GM23338 (cell line): ENCODE measurements around the gene PREP. TPM values are rescaled to one million over a fixed set of nuclear protein-coding genes. Genes with fewer than 3 reads are reported as not detected.

Experiments used
- ATAC-seq: fragments of 200-7000 bp; cut with Tn5 transposase; 3 replicates; pipeline ENCODE4 v1.9.1; 2020
- DNase-seq: peaks from one replicate; pipeline ENCODE4 v3.0.0-alpha.2; 2015; ENCODE audit warnings: low spot score
- H2AFZ ChIP-seq: fragments of 200-600 bp; sonication (generic); 2 replicates; pipeline ENCODE4 v1.8.0; 2016; ENCODE audit warnings: antibody characterized with exemption, mild to moderate bottlenecking, moderate library complexity
- H3F3A ChIP-seq: fragments of 200-600 bp; sonication (generic); replicated peaks from 2 replicates; pipeline ENCODE4 v1.8.0; 2017; ENCODE audit warnings: antibody characterized with exemption, mixed run types, low read depth
- H3K27ac ChIP-seq: fragments of 200-600 bp; sonication (generic); 2 replicates; pipeline ENCODE4 v1.6.1; 2016; ENCODE audit warnings: low read depth
- H3K27me3 ChIP-seq: fragments of 200-600 bp; sonication (generic); 2 replicates; pipeline ENCODE4 v1.8.0; 2016; ENCODE audit warnings: mild to moderate bottlenecking, mixed run types, moderate library complexity; ENCODE audit not compliant: insufficient read depth
- H3K36me3 ChIP-seq: fragments of 200-600 bp; sonication (generic); 2 replicates; pipeline ENCODE4 v1.8.0; 2016; ENCODE audit warnings: mild to moderate bottlenecking; ENCODE audit not compliant: insufficient read depth
- H3K4me1 ChIP-seq: fragments of 200-600 bp; sonication (generic); 2 replicates; pipeline ENCODE4 v1.8.0; 2016; ENCODE audit warnings: mild to moderate bottlenecking, moderate library complexity; ENCODE audit not compliant: insufficient read depth
- H3K4me2 ChIP-seq: fragments of 200-600 bp; sonication (generic); 2 replicates; pipeline ENCODE4 v1.7.1; 2017; ENCODE audit warnings: mixed run types
- H3K4me3 ChIP-seq: fragments of 200-600 bp; sonication (generic); 2 replicates; pipeline ENCODE4 v1.6.1; 2016; ENCODE audit warnings: mixed run types
- H3K79me2 ChIP-seq: fragments of 200-600 bp; sonication (generic); replicated peaks from 2 replicates; pipeline ENCODE4 v1.8.0; 2017; ENCODE audit warnings: mild to moderate bottlenecking; ENCODE audit not compliant: insufficient read depth
- H3K9me2 ChIP-seq: fragments of 200-600 bp; sonication (generic); 2 replicates; pipeline ENCODE4 v1.8.0; 2017; ENCODE audit not compliant: insufficient read depth
- H4K20me1 ChIP-seq: fragments of 200-600 bp; sonication (generic); replicated peaks from 2 replicates; pipeline ENCODE4 v1.8.0; 2017; ENCODE audit warnings: mild to moderate bottlenecking; ENCODE audit not compliant: insufficient read depth
- H3K27ac Mint-ChIP-seq: 2 replicates; pipeline ENCODE4 v1.8.0; 2020; ENCODE audit warnings: inconsistent platforms, mild to moderate bottlenecking, moderate library complexity, mixed read lengths
- H3K27me3 Mint-ChIP-seq: 3 replicates; pipeline ENCODE4 v1.8.0; 2022; ENCODE audit warnings: low read depth, mild to moderate bottlenecking, moderate library complexity, mixed read lengths, inconsistent platforms; ENCODE audit not compliant: insufficient read depth, poor library complexity
- H3K36me3 Mint-ChIP-seq: 3 replicates; pipeline ENCODE4 v1.8.0; 2021; ENCODE audit warnings: low read depth, mild to moderate bottlenecking, inconsistent platforms, moderate library complexity, mixed read lengths
- H3K4me1 Mint-ChIP-seq: 3 replicates; pipeline ENCODE4 v1.8.0; 2020; ENCODE audit warnings: mild to moderate bottlenecking, inconsistent platforms, mixed read lengths
- H3K4me3 Mint-ChIP-seq: 3 replicates; pipeline ENCODE4 v1.8.0; 2021; ENCODE audit warnings: moderate library complexity, mild to moderate bottlenecking, inconsistent platforms, mixed read lengths
- H3K9me3 Mint-ChIP-seq: 3 replicates; pipeline ENCODE4 v1.8.0; 2020; ENCODE audit warnings: moderate library complexity, mild to moderate bottlenecking, inconsistent platforms, mixed read lengths
- EZH2 ChIP-seq: fragments of 200-600 bp; sonication (generic); IDR thresholded peaks from one replicate; pipeline ENCODE4 v1.8.0; 2017; ENCODE audit warnings: antibody characterized with exemption, mild to moderate bottlenecking, low read depth; ENCODE audit not compliant: unreplicated experiment
- EZH2phosphoT487 ChIP-seq: fragments of 200-600 bp; sonication (generic); IDR thresholded peaks from one replicate; pipeline ENCODE4 v1.8.1; 2018; ENCODE audit warnings: antibody characterized with exemption; ENCODE audit not compliant: unreplicated experiment
- JUNB ChIP-seq: IDR thresholded peaks from one replicate; pipeline ENCODE4 v1.6.1; 2016; ENCODE audit warnings: antibody characterized with exemption; ENCODE audit not compliant: unreplicated experiment
- POLR2AphosphoS5 ChIP-seq: IDR thresholded peaks from 2 replicates; pipeline ENCODE4 v1.6.1; 2016; ENCODE audit warnings: antibody characterized with exemption, low read depth
- STAT1 ChIP-seq: IDR thresholded peaks from one replicate; pipeline ENCODE4 v1.6.1; 2016; ENCODE audit warnings: antibody characterized with exemption; ENCODE audit not compliant: unreplicated experiment
- ZNF114 ChIP-seq: fragments of 250-450 bp; sonication (Bioruptor Pico); IDR thresholded peaks from 2 replicates; pipeline ENCODE4 v1.5.0; 2020; ENCODE audit warnings: mild to moderate bottlenecking, moderate library complexity
- ZNF331 ChIP-seq: fragments of 250-450 bp; sonication (Bioruptor Pico); IDR thresholded peaks from 2 replicates; pipeline ENCODE4 v1.5.0; 2020; ENCODE audit warnings: low read depth, mild to moderate bottlenecking, moderate library complexity
- polyA plus RNA-seq: library from polyadenylated mRNA; unstranded; fragments of >200 nt; fragmentation: Nextera tagmentation; extraction: Ambion mirVana; gene quantifications from 2 replicates; pipeline ENCODE4 v1.2.1, GENCODE V29; 2016
- total RNA-seq: library from RNA; depleted of rRNA; stranded (reverse); fragments of >200 nt; shearing (Covaris generic); gene quantifications from 2 replicates; pipeline ENCODE4 v1.2.3, GENCODE V29; 2014
- TF ChIP-seq, protein P1 (sequence below): fragments of 250-450 bp; sonication (Bioruptor Pico); IDR thresholded peaks from 2 replicates; pipeline ENCODE4 v1.5.0; 2020; ENCODE audit warnings: mild to moderate bottlenecking, moderate library complexity
- TF ChIP-seq, protein P2 (sequence below), 2 experiments: fragments of 200-600 bp in 1 of 2; sonication (generic) in 1 of 2; conservative IDR thresholded peaks; 2 replicates each; pipeline versions ENCODE4 v1.5.1 to v1.6.1; 2016 to 2017; ENCODE audit warnings: antibody characterized with exemption in 2 of 2, low read depth in 2 of 2, mild to moderate bottlenecking in 2 of 2, moderate library complexity in 1 of 2

PREP gene
- total and polyA plus RNA-seq, 2 experiments from 2014 or later = 28.5 to 52.7 TPM

DNA sequence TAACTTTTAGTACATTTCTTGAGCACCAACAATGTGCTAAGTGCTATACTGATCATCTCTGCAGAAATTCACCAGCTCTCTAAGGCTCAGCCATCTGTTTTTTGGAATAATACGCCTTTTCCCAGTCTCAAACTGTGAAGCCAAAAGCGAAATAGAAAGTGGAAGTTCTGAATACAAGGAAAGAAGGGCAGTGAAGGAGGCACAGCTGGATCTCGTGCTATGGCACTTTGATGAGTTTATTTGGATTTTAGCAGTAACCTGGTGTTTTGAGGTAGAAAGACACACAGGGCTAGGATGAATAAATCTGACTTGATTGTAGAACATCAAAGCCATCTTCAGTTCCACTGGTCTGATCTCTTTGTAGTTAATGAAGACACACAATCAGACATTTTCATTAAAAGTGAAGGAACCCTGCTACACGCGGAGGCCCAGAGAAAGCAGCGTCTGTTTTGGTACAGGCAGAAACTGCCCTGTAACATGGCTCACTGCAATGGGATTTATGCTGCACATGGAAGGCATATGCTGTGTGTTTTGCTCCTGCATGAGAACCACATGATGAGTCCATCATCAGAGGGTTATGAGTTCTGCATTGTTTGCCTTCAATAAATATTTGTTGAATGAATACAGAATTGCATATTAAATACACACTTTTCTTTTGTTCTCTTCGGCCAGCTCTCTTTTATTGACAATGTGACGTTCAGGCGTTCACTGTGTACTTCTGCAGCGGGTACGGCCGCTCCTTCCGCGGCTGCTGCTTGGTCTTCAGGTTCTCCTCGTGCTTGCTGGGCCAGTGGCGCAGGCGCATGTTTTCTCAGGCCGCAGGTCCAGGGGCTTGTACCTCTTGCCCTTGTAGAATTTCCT lies 100.9 kb downstream of the PREP start (continued):
- TF ChIP-seq, protein P1, sequence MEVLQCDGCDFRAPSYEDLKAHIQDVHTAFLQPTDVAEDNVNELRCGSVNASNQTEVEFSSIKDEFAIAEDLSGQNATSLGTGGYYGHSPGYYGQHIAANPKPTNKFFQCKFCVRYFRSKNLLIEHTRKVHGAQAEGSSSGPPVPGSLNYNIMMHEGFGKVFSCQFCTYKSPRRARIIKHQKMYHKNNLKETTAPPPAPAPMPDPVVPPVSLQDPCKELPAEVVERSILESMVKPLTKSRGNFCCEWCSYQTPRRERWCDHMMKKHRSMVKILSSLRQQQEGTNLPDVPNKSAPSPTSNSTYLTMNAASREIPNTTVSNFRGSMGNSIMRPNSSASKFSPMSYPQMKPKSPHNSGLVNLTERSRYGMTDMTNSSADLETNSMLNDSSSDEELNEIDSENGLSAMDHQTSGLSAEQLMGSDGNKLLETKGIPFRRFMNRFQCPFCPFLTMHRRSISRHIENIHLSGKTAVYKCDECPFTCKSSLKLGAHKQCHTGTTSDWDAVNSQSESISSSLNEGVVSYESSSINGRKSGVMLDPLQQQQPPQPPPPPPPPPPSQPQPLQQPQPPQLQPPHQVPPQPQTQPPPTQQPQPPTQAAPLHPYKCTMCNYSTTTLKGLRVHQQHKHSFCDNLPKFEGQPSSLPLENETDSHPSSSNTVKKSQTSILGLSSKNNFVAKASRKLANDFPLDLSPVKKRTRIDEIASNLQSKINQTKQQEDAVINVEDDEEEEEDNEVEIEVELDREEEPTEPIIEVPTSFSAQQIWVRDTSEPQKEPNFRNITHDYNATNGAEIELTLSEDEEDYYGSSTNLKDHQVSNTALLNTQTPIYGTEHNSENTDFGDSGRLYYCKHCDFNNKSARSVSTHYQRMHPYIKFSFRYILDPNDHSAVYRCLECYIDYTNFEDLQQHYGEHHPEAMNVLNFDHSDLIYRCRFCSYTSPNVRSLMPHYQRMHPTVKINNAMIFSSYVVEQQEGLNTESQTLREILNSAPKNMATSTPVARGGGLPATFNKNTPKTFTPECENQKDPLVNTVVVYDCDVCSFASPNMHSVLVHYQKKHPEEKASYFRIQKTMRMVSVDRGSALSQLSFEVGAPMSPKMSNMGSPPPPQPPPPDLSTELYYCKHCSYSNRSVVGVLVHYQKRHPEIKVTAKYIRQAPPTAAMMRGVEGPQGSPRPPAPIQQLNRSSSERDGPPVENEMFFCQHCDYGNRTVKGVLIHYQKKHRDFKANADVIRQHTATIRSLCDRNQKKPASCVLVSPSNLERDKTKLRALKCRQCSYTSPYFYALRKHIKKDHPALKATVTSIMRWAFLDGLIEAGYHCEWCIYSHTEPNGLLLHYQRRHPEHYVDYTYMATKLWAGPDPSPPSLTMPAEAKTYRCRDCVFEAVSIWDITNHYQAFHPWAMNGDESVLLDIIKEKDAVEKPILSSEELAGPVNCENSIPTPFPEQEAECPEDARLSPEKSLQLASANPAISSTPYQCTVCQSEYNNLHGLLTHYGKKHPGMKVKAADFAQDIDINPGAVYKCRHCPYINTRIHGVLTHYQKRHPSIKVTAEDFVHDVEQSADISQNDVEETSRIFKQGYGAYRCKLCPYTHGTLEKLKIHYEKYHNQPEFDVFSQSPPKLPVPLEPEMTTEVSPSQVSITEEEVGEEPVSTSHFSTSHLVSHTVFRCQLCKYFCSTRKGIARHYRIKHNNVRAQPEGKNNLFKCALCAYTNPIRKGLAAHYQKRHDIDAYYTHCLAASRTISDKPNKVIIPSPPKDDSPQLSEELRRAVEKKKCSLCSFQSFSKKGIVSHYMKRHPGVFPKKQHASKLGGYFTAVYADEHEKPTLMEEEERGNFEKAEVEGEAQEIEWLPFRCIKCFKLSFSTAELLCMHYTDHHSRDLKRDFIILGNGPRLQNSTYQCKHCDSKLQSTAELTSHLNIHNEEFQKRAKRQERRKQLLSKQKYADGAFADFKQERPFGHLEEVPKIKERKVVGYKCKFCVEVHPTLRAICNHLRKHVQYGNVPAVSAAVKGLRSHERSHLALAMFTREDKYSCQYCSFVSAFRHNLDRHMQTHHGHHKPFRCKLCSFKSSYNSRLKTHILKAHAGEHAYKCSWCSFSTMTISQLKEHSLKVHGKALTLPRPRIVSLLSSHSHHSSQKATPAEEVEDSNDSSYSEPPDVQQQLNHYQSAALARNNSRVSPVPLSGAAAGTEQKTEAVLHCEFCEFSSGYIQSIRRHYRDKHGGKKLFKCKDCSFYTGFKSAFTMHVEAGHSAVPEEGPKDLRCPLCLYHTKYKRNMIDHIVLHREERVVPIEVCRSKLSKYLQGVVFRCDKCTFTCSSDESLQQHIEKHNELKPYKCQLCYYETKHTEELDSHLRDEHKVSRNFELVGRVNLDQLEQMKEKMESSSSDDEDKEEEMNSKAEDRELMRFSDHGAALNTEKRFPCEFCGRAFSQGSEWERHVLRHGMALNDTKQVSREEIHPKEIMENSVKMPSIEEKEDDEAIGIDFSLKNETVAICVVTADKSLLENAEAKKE (CRISPR knock-in tag) = no peak
- no peak for TF ChIP-seq ZNF114 (CRISPR knock-in tag)
- no peak for TF ChIP-seq POLR2AphosphoS5

DNA sequence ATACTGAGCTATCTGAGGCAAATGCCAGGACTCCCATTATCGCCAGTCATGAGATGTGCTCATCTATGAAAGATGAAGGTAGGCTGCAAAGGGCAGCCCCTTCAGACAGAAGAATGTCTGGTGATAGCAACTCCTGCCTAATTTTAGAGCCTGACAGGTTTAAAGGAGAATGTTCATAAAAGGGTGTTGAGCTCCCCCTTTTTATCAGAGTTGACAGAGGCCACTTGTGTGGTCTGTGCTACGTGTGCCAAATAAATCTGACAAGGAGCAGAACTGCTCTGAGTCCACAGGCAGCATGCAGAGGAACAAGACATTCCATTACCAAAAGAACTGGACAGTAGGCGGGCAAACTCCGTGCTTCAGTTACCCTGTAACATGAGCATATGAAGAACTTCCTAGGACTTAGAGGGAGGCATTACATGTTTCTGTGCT lies 101.8 kb downstream of the PREP start:
- Mint-ChIP-seq H3K27me3 (peaks cover 3% of the 10 kb centered on the region), H3K4me1 (peaks cover 15% of the 10 kb centered on the region), H3K4me3 (no peak overlapping the region), H3K36me3 (peaks cover 4% of the 10 kb centered on the region; the same call in 2 of the 3 replicates), H3K9me3 (no peaks in the 10 kb centered on the region), H3K27ac (no peak overlapping the region)
- no peak for DNase-seq
- Histone ChIP-seq H3K36me3 (no peaks in the 10 kb centered on the region; the same call in 1 of the 2 replicates), H3K27ac (no peak overlapping the region), H3K4me3 (no peak overlapping the region), H3K79me2 (no peaks in the 10 kb centered on the region), H3K4me1 (peaks cover 19% of the 10 kb centered on the region), H3K4me2 (no peak overlapping the region), H2AFZ (no peak overlapping the region), H4K20me1 (peaks cover 4% of the 10 kb centered on the region; the same call in 1 of the 2 replicates), H3K27me3 (no peaks in the 10 kb centered on the region), H3K9me2 (no peaks in the 10 kb centered on the region), H3F3A (no peaks in the 10 kb centered on the region)
- ATAC-seq = no peak
- TF ChIP-seq POLR2AphosphoS5 (no peak), JUNB (no peak), ZNF331 (CRISPR knock-in tag) (no peak), ZNF114 (CRISPR knock-in tag) (no peak), EZH2phosphoT487 (no peak), EZH2 (no peak), STAT1 (no peak)
- TF ChIP-seq, protein P2, sequence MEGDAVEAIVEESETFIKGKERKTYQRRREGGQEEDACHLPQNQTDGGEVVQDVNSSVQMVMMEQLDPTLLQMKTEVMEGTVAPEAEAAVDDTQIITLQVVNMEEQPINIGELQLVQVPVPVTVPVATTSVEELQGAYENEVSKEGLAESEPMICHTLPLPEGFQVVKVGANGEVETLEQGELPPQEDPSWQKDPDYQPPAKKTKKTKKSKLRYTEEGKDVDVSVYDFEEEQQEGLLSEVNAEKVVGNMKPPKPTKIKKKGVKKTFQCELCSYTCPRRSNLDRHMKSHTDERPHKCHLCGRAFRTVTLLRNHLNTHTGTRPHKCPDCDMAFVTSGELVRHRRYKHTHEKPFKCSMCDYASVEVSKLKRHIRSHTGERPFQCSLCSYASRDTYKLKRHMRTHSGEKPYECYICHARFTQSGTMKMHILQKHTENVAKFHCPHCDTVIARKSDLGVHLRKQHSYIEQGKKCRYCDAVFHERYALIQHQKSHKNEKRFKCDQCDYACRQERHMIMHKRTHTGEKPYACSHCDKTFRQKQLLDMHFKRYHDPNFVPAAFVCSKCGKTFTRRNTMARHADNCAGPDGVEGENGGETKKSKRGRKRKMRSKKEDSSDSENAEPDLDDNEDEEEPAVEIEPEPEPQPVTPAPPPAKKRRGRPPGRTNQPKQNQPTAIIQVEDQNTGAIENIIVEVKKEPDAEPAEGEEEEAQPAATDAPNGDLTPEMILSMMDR (conservative IDR thresholded peaks at IDR 0.05; ENCODE audit: low read depth in 2 of 2) = no peak
